Peyer's patch (tissue), 4 donors: Measurements from ENCODE around the gene TRAK2. TPM values are rescaled to one million over a fixed set of nuclear protein-coding genes. Genes with fewer than 3 reads are reported as not detected.
A peak's percentile ranks its signal among the peaks of the same experiment; 100 is the strongest.
"Not testable (repeated sequence)": the region's sequence is repeated elsewhere in the genome, so short reads cannot be mapped to it uniquely, and the experiment has no call there.

ENCODE experiments used
- DNase-seq, 3 donors: peaks; one replicate each; pipeline ENCODE4 v3.0.0-alpha.2; 2017 to 2019
- H3K27ac ChIP-seq, 4 donors: fragments of 200-600 bp; sonication (generic); one replicate each; pipeline ENCODE4 v1.5.1; 2016 to 2019
- H3K27me3 ChIP-seq, 2 donors: fragments of 200-600 bp; sonication (generic); one replicate each; pipeline ENCODE4 v1.5.1; 2019
- H3K36me3 ChIP-seq, 3 donors: fragments of 200-600 bp; sonication (generic); one replicate each; pipeline ENCODE4 v1.5.1; 2016 to 2019
- H3K4me1 ChIP-seq, 4 donors: fragments of 200-600 bp; sonication (generic); one replicate each; pipeline ENCODE4 v1.5.1; 2016 to 2019
- H3K4me3 ChIP-seq, 4 donors: fragments of 200-600 bp; sonication (generic); 1 replicate in 3 of 4; 2 replicates in 1 of 4; pipeline ENCODE4 v1.5.1; 2016 to 2019; ENCODE audit warnings: mild to moderate bottlenecking in 1 of 4
- H3K9me3 ChIP-seq, 4 donors: fragments of 200-600 bp; sonication (generic); one replicate each; pipeline ENCODE4 v1.5.1; 2016 to 2019; ENCODE audit warnings: mild to moderate bottlenecking in 1 of 4
- POLR2A ChIP-seq, 2 donors: fragments of 450-650 bp; IDR thresholded peaks; one replicate each; pipeline ENCODE4 v1.5.1; 2017; ENCODE audit warnings: antibody characterized with exemption in 2 of 2, mild to moderate bottlenecking in 2 of 2, moderate library complexity in 2 of 2
- total RNA-seq, 4 donors: library from RNA; depleted of rRNA; stranded (reverse); fragments of >200 nt; gene quantifications; one replicate each; pipeline ENCODE4 v1.1.0, GENCODE V29; 2016
- TF ChIP-seq, protein P1 (sequence below), 6 experiments: fragments of 450-650 bp in 4 of 6; fragments of 200-600 bp in 2 of 6; sonication (generic) in 1 of 6; IDR thresholded peaks; one replicate each; pipeline ENCODE4 v1.5.1; 2017 to 2019; ENCODE audit warnings: antibody characterized with exemption in 6 of 6, mild to moderate bottlenecking in 3 of 6, moderate library complexity in 1 of 6

Gene TRAK2, protein sequence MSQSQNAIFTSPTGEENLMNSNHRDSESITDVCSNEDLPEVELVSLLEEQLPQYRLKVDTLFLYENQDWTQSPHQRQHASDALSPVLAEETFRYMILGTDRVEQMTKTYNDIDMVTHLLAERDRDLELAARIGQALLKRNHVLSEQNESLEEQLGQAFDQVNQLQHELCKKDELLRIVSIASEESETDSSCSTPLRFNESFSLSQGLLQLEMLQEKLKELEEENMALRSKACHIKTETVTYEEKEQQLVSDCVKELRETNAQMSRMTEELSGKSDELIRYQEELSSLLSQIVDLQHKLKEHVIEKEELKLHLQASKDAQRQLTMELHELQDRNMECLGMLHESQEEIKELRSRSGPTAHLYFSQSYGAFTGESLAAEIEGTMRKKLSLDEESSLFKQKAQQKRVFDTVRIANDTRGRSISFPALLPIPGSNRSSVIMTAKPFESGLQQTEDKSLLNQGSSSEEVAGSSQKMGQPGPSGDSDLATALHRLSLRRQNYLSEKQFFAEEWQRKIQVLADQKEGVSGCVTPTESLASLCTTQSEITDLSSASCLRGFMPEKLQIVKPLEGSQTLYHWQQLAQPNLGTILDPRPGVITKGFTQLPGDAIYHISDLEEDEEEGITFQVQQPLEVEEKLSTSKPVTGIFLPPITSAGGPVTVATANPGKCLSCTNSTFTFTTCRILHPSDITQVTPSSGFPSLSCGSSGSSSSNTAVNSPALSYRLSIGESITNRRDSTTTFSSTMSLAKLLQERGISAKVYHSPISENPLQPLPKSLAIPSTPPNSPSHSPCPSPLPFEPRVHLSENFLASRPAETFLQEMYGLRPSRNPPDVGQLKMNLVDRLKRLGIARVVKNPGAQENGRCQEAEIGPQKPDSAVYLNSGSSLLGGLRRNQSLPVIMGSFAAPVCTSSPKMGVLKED
- total RNA-seq = 10 to 100 TPM; 31.2 to 69.3 (median 47.8) TPM

GRCh38 chr2:201451292-201452057, at the start of gene TRAK2, which contains the start of gene STRADB:
Gene TRAK2 (minus strand): TSS chr2:201451458. CDS start chr2:201420507, 30,951 bp downstream.
Gene STRADB (plus strand): TSS chr2:201451740. CDS start chr2:201454841, 3,101 bp downstream.
- Histone ChIP-seq H3K36me3 (peaks cover 0 to 4% (median 0%) of the 10 kb centered on the region in 3 donors), H3K27me3 (no peaks in the 10 kb centered on the region), H3K4me1 (peaks cover 0 to 43% (median 8%) of the 10 kb centered on the region in 4 donors), H3K4me3 (peak within 1 kb of the TSS; percentile 57 to 98 (median 84)), H3K27ac (peak within 1 kb of the TSS; percentile 78 to 95 (median 93)), H3K9me3 (no peaks in the 10 kb centered on the region)
- TF ChIP-seq, protein P1, sequence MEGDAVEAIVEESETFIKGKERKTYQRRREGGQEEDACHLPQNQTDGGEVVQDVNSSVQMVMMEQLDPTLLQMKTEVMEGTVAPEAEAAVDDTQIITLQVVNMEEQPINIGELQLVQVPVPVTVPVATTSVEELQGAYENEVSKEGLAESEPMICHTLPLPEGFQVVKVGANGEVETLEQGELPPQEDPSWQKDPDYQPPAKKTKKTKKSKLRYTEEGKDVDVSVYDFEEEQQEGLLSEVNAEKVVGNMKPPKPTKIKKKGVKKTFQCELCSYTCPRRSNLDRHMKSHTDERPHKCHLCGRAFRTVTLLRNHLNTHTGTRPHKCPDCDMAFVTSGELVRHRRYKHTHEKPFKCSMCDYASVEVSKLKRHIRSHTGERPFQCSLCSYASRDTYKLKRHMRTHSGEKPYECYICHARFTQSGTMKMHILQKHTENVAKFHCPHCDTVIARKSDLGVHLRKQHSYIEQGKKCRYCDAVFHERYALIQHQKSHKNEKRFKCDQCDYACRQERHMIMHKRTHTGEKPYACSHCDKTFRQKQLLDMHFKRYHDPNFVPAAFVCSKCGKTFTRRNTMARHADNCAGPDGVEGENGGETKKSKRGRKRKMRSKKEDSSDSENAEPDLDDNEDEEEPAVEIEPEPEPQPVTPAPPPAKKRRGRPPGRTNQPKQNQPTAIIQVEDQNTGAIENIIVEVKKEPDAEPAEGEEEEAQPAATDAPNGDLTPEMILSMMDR (IDR thresholded peaks at IDR 0.05) = peak in 5 of 6 experiments; percentile 1 to 53 (median 44)
- TF ChIP-seq POLR2A (IDR thresholded peaks at IDR 0.05) = peak; percentile 78 to 85
- DNase-seq = peak; percentile 93 to 98 (median 95)

- DNase-seq = no peak
- Histone ChIP-seq H3K9me3 (no peaks in the 10 kb centered on the region), H3K4me1 (no peaks in the 10 kb centered on the region), H3K36me3 (no peaks in the 10 kb centered on the region), H3K27me3 (no peaks in the 10 kb centered on the region), H3K4me3 (no peak overlapping the region), H3K27ac (no peak overlapping the region)
- TF ChIP-seq, protein P1 (IDR thresholded peaks at IDR 0.05) = no peak
- TF ChIP-seq POLR2A (IDR thresholded peaks at IDR 0.05) = no peak
Observed at GRCh38 chr2:201500534-201500933, 49.3 kb upstream of the TRAK2 start.

- DNase-seq = no peak
- no peak for TF ChIP-seq POLR2A (IDR thresholded peaks at IDR 0.05)
- TF ChIP-seq, protein P1 (IDR thresholded peaks at IDR 0.05) = no peak
- Histone ChIP-seq H3K4me3 (no peak overlapping the region), H3K4me1 (no peaks in the 10 kb centered on the region), H3K27ac (no peak overlapping the region), H3K36me3 (no peaks in the 10 kb centered on the region), H3K27me3 (no peaks in the 10 kb centered on the region), H3K9me3 (no peaks in the 10 kb centered on the region)
Observed at GRCh38 chr2:201496785-201497184, 45.5 kb upstream of the TRAK2 start.

- Histone ChIP-seq H3K27me3 (no peaks in the 10 kb centered on the region), H3K36me3 (no peaks in the 10 kb centered on the region), H3K4me3 (no peak overlapping the region), H3K27ac (no peak overlapping the region), H3K9me3 (no peaks in the 10 kb centered on the region), H3K4me1 (no peaks in the 10 kb centered on the region)
- TF ChIP-seq POLR2A (IDR thresholded peaks at IDR 0.05) = no peak
- TF ChIP-seq, protein P1 (IDR thresholded peaks at IDR 0.05) = no peak
- no peak for DNase-seq
Observed at GRCh38 chr2:201490291-201490690, 39.0 kb upstream of the TRAK2 start.

- Histone ChIP-seq H3K4me3 (no peak overlapping the region), H3K27me3 (no peaks in the 10 kb centered on the region), H3K4me1 (no peaks in the 10 kb centered on the region), H3K36me3 (peaks cover 0 to 28% (median 0%) of the 10 kb centered on the region in 3 donors), H3K9me3 (no peaks in the 10 kb centered on the region), H3K27ac (no peak overlapping the region)
- DNase-seq = no peak
- TF ChIP-seq, protein P1 (IDR thresholded peaks at IDR 0.05) = no peak
- no peak for TF ChIP-seq POLR2A (IDR thresholded peaks at IDR 0.05)
Observed at GRCh38 chr2:201484805-201485204, 33.5 kb upstream of the TRAK2 start.

- H3K4me1 ChIP-seq, H3K27me3 ChIP-seq, DNase-seq, H3K9me3 ChIP-seq, H3K4me3 ChIP-seq, H3K27ac ChIP-seq: not testable (repeated sequence)
- peaks cover 0 to 36% (median 0%) of the 10 kb centered on the region in 3 donors for H3K36me3 ChIP-seq
Observed at GRCh38 chr2:201483758-201484157, 32.5 kb upstream of the TRAK2 start.
